Left colon (tissue), 2 donors: ENCODE measurements around the gene KIAA1755. TPM values are rescaled to one million over a fixed set of nuclear protein-coding genes. Genes with fewer than 3 reads are reported as not detected.

Experiments used
- ATAC-seq: fragments of 200-7000 bp; cut with Tn5 transposase; one replicate; pipeline ENCODE4 v1.9.1; 2020; ENCODE audit warnings: mild to moderate bottlenecking, moderate library complexity
- DNase-seq, 2 donors: peaks; one replicate each; pipeline ENCODE4 v3.0.0-alpha.2; 2020
- intact Hi-C, 2 donors: fragments of 100-400 bp; cut with DNase I in 1 of 2; cut with micrococcal nuclease in 1 of 2; formaldehyde crosslinking; loops; one replicate each; pipeline versions ENCODE4 v1.11.2 to v1.14.0; 2022; cut with DNase I, micrococcal nuclease
- total RNA-seq, 2 donors: library from RNA; stranded (reverse); fragmentation: NEBNext Ultra II Directional; extraction: Animal tissue kit (Norgen Biotek cat#: 25700); gene quantifications; one replicate each; pipeline ENCODE4 v1.2.1, GENCODE V29; 2021
- donor health status: DM: no; HTN: no; CAD: no.
- donor health status: DM: yes; HTN: yes; CAD: no.

The KIAA1755 gene
- total RNA-seq, 2 donors from 2014 or later, result 0.34 to 2.5 TPM

DNA sequence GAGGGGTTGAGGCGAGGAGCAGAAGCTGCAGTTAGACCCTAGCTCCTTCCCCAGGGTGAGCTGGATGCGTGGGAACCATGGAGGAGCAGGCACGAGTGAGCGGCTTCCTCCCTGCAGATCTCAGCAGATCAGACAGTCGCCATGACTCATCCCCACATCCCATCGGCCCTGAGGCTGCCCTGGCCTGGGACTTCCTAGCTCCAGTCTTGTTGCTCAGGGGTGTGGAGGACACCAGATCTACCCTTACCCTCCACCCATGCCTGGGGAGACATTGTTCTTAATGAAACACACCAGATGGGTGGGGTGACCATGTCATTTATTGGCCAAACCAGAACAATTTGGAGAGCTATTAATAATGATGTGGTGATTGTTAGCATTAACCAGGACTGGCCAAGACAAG is 59.2 kb downstream of the KIAA1755 start:
- intact Hi-C loops, result no loop called here
- ATAC-seq, result no peak

DNA sequence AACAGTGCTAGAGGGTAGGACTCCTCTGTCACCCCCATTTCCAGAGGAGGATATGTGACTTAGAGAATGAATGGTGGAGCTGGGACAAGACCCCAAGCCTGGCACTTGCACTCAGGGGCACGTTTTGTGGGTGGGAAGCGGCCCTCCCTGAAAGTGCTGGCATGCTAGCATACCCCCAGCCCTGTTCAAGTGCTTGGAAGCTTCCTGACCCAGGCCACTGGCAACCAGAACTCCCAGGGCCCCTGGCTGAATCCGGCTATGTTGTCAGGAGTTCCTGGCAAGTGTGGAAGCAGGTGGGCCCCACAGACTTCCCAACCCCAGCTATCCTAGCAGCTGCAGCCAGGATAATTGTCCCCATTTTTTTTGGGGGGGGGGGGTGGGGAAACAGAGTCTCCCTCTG is 59.9 kb downstream of the KIAA1755 start:
- DNase-seq (no peak), ATAC-seq (no peak)
- intact Hi-C loops, result no loop called here

More for the DNA sequence above, 59.2 kb downstream of the KIAA1755 start:
- no peak for DNase-seq

DNA sequence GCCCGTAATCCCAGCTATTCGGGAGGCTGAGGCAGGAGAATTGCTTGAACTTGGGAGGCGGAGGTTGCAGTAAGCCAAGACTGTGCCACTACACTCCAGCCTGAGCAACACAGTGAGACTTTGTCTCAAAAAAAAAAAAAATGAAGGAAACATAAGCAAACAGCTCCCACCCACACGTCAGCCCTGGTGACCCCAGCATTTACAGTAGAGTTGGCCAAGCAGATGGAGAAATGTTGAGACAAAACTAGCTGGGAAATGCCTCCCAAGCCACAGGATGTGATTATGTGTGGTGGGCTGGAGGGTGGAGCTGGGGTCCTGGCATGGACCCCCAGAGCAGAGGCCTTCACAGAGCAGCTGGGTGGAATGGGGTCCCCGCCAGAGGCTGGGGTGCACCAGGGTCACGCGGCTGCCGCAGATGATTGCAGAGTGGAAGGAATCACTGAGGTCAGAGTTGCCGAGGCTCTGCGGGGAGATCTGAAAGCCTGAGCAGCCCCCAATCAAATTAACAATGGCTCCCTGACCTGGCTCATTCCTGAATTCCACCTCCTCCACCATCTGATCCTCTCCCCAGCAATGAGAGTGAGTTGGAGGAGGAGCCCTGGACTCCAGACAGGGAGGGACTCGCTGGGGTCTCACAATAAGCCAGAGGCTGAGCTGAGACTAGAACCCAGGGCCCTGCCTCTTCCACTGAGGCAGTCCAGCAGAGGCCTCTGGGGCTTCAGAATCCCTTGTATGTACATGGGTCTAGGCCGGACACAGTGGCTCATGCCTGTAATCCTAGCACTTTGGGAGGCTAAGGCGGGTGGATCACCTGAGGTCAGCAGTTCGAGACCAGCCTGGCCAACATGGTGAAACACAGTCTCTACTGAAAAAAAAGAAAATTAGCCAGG is 60.8 kb downstream of the KIAA1755 start:
- no peak for ATAC-seq
- intact Hi-C loops, result no loop called here
- no peak for DNase-seq

DNA sequence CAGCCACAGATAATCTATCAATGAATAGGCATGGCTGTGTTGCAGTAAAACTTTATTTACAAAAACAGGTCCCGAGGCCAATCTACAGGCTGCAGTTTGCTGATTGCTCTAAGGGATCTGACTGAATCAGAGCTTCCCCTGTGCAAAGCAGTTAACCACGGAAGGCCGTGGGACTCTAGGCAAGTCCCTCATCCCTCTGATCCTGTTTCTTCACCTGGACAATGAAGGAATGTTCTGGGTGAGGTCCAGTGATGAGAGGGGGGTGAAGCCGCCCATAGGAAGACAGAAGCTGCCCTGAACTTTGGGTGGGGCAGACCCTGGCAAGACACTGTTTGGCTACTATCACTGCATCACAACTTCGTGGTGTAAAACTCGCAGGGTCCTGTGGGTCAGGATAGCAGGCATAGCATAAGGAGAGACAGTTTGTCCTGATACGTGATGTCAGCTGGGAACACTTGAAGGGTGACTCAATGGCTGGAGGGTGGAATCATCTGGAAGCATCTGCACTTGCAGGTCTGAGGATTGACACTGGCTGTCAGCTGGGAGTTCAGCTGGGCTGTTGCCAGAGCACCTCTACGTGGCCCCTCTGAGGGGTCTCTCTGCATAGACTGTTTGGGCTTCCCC is 62.2 kb downstream of the KIAA1755 start:
- ATAC-seq (no peak), DNase-seq (no peak)
- intact Hi-C loops, result no loop called here

DNA sequence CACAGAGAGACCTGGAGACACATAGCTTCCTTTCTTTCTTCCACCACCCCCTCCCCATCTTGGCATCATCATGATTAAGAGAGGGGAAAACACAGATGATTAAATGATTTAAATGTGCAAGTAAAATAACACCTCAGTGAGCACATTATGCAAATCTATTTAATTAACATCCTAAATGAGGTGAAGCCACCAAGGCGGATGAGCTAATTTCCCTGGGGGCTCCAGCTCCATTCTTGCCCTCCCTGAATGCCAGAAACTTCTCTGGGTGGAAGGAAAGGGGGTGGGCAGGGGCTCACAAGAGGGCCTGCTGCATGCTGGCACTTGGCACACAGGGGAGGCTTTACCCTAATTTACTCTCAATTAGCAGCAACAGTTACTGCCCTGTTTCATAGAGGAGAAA is 62.9 kb downstream of the KIAA1755 start:
- intact Hi-C loops, result no loop called here
- DNase-seq, result no peak
- ATAC-seq, result no peak

DNA sequence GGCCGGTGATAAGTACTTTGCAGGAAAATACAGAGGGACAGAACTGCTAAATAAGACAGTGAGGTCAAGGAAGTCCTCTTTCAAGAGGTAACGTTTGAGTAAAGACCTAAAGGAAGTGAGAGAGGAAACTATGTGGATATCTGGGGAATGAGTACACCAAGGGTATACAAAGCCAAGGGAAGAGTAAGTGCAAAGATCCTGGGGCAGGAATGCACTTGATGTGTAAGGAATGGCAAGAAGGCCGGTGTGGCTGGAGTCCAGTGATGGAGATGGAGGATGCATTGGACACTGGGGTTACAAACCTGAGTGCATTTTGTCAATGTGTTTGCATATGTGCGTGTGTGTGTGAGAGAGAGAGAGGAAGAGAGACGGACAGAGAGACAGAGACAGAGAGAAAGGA is 63.3 kb downstream of the KIAA1755 start:
- intact Hi-C loops, result no loop called here
- ATAC-seq (no peak), DNase-seq (no peak)

DNA sequence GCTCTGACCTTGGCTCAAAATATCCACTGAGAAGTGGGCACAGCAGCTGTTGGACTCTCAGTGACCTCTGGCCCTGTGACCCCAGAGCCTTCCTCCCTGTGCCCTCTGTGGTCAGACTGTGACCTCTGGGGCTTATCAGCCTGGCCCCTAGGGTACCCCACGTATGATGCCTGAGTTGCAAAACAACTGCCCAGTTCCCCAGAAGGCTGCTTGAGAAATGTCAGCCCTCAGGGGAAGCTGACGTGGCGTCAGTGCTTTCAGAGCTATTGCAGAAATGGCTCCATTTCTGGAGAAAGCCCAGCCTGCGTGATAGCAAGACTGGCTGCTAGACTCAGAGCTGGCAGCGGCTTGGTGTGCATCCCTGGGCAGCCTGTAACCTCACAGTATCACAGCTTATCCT is 63.9 kb downstream of the KIAA1755 start:
- peak in 1 of 2 donors; percentile 18 for DNase-seq
- no peak for ATAC-seq
- intact Hi-C loops, result no loop called here

DNA sequence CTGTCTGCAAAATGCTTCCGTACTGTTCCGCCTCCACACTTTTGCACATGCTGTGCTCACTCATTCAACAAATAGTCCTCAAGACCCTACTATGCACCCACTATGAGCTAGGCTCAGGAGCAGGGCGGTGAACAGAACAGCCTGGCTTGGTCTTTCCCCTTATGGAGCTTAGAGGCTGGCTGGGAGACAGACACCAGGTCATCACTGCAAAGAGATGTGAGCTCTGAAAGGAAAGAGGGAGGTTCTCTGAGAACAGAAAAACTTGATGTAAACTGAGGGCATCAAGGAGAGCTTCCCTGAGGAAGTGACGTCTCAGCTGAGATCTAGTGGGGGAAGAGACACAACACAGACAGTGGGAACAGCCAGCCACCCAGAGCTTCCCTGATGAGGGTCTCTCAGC is 64.5 kb downstream of the KIAA1755 start:
- no peak for DNase-seq
- intact Hi-C loops, result no loop called here
- no peak for ATAC-seq

DNA sequence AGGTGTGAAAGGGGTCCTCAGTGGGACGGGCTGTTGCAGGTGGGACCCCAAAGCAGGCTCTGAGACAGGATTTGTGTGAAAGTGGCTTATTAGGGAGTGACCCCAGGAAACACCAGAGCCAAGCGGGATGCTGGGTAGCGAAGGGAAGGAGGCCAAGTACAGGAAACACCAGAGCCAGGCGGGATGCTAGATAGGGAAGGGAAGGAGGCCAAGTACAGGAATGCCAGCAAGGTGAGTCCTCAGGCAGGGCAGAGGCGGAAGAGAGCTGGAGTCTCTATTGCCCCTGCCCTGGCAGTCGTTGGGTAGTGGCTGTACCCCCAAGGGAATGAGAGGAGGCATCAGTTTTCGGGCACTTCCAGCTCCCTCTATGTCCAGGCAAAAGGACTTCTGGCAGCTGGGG is 65.0 kb downstream of the KIAA1755 start:
- DNase-seq (no peak), ATAC-seq (no peak)
- intact Hi-C loops, result no loop called here

DNA sequence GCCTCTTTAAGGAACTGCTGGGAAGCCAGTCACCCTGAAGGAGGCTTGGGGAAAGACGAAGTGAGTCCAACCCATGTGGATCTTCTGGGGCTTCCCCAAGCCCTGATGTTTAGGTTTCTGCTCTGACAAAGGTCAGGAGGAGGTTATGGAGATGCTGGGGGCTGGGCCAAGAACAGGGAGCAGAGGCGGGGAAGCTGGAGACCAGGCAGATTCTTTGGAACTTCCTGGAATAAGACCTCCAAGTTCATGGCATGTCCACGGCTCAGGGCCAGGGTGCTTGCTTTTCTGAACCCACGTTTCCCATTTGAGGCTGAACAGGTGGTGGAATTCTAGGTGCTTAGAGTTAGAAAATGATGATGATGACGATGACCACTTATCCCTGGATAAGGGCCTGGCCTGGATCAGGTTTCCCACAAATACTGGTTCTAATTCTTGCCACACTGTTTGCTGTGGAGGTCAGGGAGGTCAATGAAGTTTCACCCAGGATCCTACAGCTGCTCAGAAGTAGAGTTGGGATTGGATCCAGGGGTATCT is 65.5 kb downstream of the KIAA1755 start:
- ATAC-seq, result no peak
- no peak for DNase-seq
- intact Hi-C loops, result no loop called here

DNA sequence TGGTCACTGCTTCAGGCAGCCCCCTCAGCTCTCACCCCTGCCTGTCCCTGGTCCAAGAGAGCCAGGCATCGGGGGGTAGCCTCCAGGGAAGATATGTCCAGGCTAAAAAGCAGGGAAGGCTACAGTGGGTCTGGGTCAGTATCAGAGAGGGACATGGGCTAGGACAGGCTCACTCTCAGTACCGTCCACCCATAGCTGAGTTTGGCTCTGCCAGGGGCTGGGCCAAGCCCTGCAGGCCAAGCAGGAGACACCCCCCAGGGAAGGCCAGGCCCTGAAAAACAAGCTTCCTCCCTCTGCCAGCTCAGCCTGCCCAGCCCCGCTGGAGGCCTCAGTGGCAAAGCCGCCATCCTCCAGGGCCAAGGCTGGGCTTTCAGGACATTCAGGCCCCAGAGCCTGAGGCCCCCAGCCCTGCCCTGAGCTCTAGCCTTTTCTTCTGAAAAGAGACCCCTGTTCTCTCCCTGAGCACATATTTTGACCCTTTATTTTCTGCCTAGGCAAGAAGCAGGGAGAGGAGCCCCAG is 66.9 kb downstream of the KIAA1755 start:
- no peak for DNase-seq

DNA sequence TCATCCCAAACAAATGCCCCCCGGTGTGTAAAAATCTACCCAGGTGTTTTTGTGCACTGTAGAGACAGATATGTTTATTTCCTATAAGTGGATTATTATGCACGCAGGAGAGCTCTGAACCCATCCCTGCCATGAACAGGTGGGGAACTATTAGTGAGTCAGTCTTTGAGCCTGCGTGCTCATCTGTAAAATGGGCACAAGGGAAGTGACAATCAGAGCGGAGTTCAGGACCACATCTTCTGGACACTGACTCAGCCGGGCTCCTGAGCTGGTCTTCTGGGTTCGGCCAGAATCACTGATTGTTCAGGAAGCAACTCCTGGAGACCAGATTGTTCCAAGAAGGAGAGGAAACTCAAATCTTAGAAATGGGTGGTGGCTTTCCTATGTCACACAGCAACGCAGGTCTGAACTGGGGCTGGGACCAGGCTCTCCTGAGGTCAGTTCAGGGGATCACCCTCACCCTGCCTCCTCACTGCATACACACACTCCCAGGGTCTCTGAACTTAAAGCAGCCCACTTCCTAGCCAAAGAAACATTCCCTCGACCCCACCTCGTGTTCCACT is 68.1 kb downstream of the KIAA1755 start:
- DNase-seq (no peak), ATAC-seq (no peak)
- intact Hi-C loops, result no loop called here

More for the DNA sequence above, 66.9 kb downstream of the KIAA1755 start:
- intact Hi-C loops, result no loop called here
- ATAC-seq, result no peak

DNA sequence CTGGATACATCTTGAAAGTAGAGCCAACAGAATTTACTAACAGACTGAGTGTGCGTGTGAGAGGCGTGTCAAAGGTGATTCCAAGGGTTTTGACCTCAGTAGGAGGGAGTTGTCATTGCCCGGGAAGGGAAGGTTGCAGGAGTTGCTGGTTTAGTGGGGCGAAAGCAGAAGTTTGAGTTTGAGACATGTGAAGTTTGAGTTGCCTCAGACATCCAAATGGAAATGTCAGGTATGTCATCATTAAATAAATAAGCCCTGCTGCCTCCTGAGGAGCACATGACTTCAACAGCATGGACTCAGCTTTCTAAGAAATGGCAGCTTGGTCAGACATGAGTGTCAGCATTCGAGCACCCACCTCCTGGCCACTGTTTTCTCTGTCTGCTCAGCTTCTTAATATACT is 68.9 kb downstream of the KIAA1755 start:
- DNase-seq (no peak), ATAC-seq (no peak)
- intact Hi-C loops, result no loop called here

DNA sequence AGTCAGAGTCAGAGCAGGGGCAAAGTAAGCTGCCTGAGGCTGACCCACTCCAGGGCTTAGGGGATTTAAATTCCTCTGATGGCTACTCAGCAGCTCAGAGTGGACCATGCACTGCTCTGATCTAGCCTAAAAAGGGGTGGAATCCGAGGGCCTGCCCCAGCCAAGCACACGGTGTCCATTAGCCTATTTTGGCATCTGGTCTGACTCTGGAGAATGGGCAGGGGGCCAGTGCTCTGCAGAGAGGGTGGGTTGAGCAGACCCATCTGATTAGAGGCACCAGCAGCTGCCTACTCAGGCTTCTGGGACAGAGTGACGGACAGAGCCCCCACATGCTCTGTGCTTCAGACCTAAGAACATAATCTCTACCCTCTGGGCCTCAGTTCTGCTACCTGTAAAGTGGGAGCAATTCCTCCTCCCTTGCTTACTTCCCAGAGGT is 69.6 kb downstream of the KIAA1755 start:
- intact Hi-C loops, result no loop called here
- no peak for ATAC-seq
- DNase-seq, result no peak

DNA sequence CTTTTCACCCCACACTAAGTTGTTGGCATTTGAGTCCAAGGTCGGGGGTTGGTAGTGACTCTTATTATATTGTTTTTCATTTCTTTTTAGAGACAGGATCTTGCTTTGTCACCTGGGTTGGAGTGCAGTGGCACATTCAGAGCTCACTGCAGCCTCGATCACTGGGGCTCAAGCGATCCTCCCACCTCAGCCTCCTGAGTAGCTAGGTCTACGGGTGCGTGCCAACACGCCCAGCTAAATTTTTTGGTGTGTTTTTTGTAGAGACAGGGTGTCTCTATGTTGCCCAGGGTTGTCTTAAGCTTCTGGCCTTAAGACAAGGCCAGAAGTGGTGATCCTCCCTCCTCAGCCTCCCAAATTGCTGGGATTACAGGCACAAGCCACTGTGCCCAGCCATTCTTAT is 70.4 kb downstream of the KIAA1755 start:
- intact Hi-C loops, result no loop called here

DNA sequence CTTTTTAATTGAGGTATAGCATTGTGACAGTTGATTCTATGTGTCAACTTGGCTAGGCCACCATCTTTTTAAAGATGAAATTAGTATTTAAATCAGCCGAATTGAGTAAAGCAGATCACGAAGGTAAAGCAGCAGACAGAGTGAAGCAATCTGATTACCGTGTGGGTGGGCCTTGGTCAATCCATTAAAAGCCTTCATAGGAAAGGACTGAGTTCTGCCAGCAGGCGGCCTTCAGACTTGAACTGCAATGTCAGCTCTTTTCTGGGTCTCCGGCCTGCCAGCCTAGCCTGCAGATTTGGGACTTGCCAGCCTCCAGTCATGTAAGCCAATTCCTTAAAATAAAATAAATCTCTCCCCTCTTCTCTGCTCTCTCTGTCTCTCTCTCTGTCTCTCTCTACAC is 73.0 kb downstream of the KIAA1755 start:
- intact Hi-C loops, result no loop called here
- DNase-seq, result no peak
- ATAC-seq, result no peak

More for the DNA sequence above, 70.4 kb downstream of the KIAA1755 start:
- ATAC-seq (no peak), DNase-seq (no peak)

DNA sequence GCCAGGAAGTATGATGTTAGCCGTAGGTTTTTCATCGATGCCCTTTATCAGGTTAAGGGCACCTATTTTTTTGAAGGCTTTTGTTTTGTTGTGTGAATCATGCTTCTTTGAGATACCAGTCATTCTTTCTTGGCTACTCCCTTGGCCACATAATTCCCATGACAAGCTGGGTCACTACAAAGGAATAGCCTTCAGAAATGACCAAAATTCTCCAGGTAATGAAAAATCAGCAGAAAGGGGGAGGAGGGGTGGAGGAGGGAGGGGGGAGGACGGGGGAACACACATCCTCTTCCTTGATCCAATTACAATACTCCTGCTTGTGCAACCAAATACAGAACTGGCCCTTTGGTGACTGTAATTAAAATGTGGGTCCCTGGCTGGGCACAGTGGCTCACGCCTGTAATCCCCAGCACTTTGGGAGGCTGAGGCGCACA is 73.7 kb downstream of the KIAA1755 start:
- DNase-seq (no peak), ATAC-seq (no peak)
- intact Hi-C loops, result no loop called here

DNA sequence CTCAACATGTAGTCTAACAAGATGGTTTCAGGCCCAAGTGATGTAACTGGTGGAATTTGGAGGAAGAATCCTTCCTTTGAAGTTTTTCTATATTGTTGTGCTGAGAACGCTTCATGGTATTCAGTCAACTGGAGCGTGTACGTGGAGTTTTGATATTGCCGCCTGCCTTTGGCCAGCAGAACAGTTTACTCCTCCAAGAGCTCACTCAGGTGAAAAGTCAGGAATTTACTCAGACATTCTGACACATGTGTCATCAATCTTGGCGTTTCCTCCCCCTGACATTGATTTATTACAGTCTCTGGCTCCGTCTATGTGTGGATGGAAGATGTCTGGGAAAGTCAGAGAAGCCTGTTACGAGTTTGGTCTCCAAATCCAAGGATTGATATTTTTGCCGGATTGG is 76.4 kb downstream of the KIAA1755 start:
- ATAC-seq (no peak), DNase-seq (no peak)
- intact Hi-C loops, result no loop called here

DNA sequence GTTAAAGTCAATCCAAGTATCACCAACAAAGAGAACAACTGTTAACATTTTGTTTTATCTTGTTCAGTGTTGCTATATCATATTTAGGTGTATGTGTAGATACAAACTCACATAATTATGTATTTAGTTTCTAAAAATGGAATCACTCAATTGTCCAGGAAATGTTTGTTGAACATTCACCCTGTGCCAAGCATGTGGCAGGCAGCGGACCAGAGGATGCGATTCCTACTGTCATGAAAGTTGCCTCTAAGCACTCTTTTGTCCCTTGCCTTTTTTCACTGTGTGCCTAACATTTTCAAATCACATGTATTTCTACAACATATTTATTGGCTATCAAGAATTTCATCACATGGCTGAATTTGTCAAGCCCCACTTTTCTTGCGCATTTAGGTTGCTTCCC is 78.6 kb downstream of the KIAA1755 start:
- DNase-seq, result no peak
- intact Hi-C loops, result no loop called here

More for the DNA sequence above, 78.6 kb downstream of the KIAA1755 start:
- ATAC-seq, result no peak
